ENCODE results near the gene IQGAP1. TPM values are rescaled to one million over a fixed set of nuclear protein-coding genes. Genes with fewer than 3 reads are reported as not detected.
A peak's percentile ranks its signal among the peaks of the same experiment; 100 is the strongest.

The IQGAP1 gene
- total and polyA plus RNA-seq, 2 of the 13 experiments (the other 11 are each of a cell fraction or from before 2014, with no cell fraction given) = 29.5 to 37.9 TPM

DNA sequence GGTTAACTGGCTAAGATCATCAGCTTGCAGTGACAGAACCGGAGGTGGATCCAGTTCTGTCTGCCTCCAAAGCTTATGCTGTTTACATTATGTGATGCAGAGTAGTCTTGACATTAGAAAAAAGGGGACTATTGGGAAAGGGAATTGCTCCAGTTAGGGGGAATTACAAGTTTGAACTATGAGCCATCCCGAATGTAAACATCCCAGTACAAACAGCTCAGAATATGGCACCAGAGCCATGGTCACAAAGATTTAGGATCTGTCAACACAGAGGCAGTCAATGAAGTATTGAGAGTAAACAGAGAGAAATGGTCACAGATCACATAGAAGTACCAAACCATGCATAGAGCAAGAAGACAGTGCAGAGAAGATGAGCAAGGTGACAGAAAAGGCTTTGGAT lies 101.9 kb downstream of the IQGAP1 start (continued):
- TF ChIP-seq, protein P1, sequence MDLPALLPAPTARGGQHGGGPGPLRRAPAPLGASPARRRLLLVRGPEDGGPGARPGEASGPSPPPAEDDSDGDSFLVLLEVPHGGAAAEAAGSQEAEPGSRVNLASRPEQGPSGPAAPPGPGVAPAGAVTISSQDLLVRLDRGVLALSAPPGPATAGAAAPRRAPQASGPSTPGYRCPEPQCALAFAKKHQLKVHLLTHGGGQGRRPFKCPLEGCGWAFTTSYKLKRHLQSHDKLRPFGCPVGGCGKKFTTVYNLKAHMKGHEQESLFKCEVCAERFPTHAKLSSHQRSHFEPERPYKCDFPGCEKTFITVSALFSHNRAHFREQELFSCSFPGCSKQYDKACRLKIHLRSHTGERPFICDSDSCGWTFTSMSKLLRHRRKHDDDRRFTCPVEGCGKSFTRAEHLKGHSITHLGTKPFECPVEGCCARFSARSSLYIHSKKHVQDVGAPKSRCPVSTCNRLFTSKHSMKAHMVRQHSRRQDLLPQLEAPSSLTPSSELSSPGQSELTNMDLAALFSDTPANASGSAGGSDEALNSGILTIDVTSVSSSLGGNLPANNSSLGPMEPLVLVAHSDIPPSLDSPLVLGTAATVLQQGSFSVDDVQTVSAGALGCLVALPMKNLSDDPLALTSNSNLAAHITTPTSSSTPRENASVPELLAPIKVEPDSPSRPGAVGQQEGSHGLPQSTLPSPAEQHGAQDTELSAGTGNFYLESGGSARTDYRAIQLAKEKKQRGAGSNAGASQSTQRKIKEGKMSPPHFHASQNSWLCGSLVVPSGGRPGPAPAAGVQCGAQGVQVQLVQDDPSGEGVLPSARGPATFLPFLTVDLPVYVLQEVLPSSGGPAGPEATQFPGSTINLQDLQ (CRISPR knock-in tag; IDR thresholded peaks at IDR 0.05) = no peak
- TF ChIP-seq ZNF567 (CRISPR knock-in tag; IDR thresholded peaks at IDR 0.05; ENCODE audit: borderline replicate concordance) (no peak), AHR (CRISPR knock-in tag; IDR thresholded peaks at IDR 0.05) (no peak), ZSCAN21 (CRISPR knock-in tag; IDR thresholded peaks at IDR 0.05; ENCODE audit: borderline replicate concordance) (peak; percentile 81; the same call in 1 of the 2 replicates), ZNF773 (CRISPR knock-in tag; IDR thresholded peaks at IDR 0.05; ENCODE audit: borderline replicate concordance) (no peak), STAT5B (CRISPR knock-in tag; IDR thresholded peaks at IDR 0.05) (no peak), ZFP82 (CRISPR knock-in tag; IDR thresholded peaks at IDR 0.05; ENCODE audit: borderline replicate concordance) (no peak), ZNF644 (CRISPR knock-in tag; IDR thresholded peaks at IDR 0.05; ENCODE audit: low read depth) (peak; percentile 95), ISL2 (CRISPR knock-in tag; IDR thresholded peaks at IDR 0.05) (peak; percentile 96), CAMTA2 (CRISPR knock-in tag; IDR thresholded peaks at IDR 0.05; ENCODE audit: borderline replicate concordance) (no peak), HMGXB3 (CRISPR knock-in tag; IDR thresholded peaks at IDR 0.05; ENCODE audit: borderline replicate concordance) (peak; percentile 78; the same call in 1 of the 2 replicates)
- TF ChIP-seq, protein P2, sequence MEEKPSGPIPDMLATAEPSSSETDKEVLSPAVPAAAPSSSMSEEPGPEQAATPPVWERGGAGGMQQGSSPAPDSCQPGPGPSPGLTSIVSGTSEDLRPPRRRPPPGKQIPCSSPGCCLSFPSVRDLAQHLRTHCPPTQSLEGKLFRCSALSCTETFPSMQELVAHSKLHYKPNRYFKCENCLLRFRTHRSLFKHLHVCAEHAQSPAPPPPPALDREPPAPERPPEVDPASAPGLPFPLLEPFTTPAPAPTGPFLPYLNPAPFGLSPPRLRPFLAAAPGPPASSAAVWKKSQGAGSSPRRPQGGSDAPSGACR (CRISPR knock-in tag; IDR thresholded peaks at IDR 0.05) = peak; percentile 81; the same call in 1 of the 2 replicates
- TF ChIP-seq, protein P3, sequence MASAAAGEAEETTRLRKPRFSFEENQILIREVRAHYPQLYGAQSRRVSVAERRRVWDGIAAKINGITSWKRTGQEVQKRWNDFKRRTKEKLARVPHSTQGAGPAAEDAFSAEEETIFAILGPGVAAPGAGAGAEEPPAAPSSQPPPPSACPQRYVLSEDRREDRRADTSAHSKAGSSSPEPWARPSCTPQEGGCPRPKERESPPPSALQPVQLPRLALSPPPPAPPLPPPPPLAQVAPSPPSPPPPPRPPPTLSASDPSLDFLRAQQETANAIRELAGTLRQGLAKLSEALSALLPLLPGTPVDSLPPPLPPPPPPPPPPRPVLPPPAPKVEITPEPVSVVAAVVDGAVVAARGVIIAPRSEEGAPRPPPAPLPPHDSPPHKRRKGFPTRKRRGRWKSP (CRISPR knock-in tag; IDR thresholded peaks at IDR 0.05) = no peak; the same call in 1 of the 2 replicates
- TF ChIP-seq, protein P4, sequence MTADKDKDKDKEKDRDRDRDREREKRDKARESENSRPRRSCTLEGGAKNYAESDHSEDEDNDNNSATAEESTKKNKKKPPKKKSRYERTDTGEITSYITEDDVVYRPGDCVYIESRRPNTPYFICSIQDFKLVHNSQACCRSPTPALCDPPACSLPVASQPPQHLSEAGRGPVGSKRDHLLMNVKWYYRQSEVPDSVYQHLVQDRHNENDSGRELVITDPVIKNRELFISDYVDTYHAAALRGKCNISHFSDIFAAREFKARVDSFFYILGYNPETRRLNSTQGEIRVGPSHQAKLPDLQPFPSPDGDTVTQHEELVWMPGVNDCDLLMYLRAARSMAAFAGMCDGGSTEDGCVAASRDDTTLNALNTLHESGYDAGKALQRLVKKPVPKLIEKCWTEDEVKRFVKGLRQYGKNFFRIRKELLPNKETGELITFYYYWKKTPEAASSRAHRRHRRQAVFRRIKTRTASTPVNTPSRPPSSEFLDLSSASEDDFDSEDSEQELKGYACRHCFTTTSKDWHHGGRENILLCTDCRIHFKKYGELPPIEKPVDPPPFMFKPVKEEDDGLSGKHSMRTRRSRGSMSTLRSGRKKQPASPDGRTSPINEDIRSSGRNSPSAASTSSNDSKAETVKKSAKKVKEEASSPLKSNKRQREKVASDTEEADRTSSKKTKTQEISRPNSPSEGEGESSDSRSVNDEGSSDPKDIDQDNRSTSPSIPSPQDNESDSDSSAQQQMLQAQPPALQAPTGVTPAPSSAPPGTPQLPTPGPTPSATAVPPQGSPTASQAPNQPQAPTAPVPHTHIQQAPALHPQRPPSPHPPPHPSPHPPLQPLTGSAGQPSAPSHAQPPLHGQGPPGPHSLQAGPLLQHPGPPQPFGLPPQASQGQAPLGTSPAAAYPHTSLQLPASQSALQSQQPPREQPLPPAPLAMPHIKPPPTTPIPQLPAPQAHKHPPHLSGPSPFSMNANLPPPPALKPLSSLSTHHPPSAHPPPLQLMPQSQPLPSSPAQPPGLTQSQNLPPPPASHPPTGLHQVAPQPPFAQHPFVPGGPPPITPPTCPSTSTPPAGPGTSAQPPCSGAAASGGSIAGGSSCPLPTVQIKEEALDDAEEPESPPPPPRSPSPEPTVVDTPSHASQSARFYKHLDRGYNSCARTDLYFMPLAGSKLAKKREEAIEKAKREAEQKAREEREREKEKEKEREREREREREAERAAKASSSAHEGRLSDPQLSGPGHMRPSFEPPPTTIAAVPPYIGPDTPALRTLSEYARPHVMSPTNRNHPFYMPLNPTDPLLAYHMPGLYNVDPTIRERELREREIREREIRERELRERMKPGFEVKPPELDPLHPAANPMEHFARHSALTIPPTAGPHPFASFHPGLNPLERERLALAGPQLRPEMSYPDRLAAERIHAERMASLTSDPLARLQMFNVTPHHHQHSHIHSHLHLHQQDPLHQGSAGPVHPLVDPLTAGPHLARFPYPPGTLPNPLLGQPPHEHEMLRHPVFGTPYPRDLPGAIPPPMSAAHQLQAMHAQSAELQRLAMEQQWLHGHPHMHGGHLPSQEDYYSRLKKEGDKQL (CRISPR knock-in tag; IDR thresholded peaks at IDR 0.05; ENCODE audit: low read depth) = peak; percentile 99

Data from HepG2 (cell line).